Measurements from ENCODE around the gene SDSL. TPM values are rescaled to one million over a fixed set of nuclear protein-coding genes. Genes with fewer than 3 reads are reported as not detected.

SDSL gene
- total and polyA plus RNA-seq, 2 of the 13 experiments (the other 11 are each of a cell fraction or from before 2014, with no cell fraction given), result 1.2 to 1.7 TPM

- TF ChIP-seq ZNF780A (CRISPR knock-in tag; IDR thresholded peaks at IDR 0.05), result no peak
- TF ChIP-seq ZNF232 (CRISPR knock-in tag; IDR thresholded peaks at IDR 0.05; ENCODE audit: borderline replicate concordance), result no peak
- no peak for TF ChIP-seq ZMYM2 (CRISPR knock-in tag; IDR thresholded peaks at IDR 0.05)
- TF ChIP-seq ZNF251 (CRISPR knock-in tag; IDR thresholded peaks at IDR 0.05), result no peak
- no peak for TF ChIP-seq WIZ (CRISPR knock-in tag; IDR thresholded peaks at IDR 0.05)
- TF ChIP-seq, protein P1, sequence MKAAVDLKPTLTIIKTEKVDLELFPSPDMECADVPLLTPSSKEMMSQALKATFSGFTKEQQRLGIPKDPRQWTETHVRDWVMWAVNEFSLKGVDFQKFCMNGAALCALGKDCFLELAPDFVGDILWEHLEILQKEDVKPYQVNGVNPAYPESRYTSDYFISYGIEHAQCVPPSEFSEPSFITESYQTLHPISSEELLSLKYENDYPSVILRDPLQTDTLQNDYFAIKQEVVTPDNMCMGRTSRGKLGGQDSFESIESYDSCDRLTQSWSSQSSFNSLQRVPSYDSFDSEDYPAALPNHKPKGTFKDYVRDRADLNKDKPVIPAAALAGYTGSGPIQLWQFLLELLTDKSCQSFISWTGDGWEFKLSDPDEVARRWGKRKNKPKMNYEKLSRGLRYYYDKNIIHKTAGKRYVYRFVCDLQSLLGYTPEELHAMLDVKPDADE (CRISPR knock-in tag; IDR thresholded peaks at IDR 0.05), result no peak
- TF ChIP-seq NCOA1 (CRISPR knock-in tag; IDR thresholded peaks at IDR 0.05), result no peak
- TF ChIP-seq GLI4 (CRISPR knock-in tag; IDR thresholded peaks at IDR 0.05; ENCODE audit: borderline replicate concordance), result no peak
- TF ChIP-seq, protein P2, sequence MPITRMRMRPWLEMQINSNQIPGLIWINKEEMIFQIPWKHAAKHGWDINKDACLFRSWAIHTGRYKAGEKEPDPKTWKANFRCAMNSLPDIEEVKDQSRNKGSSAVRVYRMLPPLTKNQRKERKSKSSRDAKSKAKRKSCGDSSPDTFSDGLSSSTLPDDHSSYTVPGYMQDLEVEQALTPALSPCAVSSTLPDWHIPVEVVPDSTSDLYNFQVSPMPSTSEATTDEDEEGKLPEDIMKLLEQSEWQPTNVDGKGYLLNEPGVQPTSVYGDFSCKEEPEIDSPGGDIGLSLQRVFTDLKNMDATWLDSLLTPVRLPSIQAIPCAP (CRISPR knock-in tag; IDR thresholded peaks at IDR 0.05; ENCODE audit: low read depth), result no peak
- TF ChIP-seq SOX5 (CRISPR knock-in tag; IDR thresholded peaks at IDR 0.05; ENCODE audit: borderline replicate concordance), result no peak; the same call in 1 of the 2 replicates
- TF ChIP-seq GABPA (IDR thresholded peaks at IDR 0.05; ENCODE audit: low read depth, low read length), result no peak
- no peak for TF ChIP-seq GABPA (CRISPR knock-in tag; IDR thresholded peaks at IDR 0.05; ENCODE audit: low read depth)
- no peak for TF ChIP-seq GATA4 (IDR thresholded peaks at IDR 0.05; ENCODE audit: borderline replicate concordance, low read depth)
- no peak for TF ChIP-seq ZNF639 (CRISPR knock-in tag; conservative IDR thresholded peaks at IDR 0.05)
- TF ChIP-seq MAX (IDR thresholded peaks at IDR 0.05), result peak; percentile 78
- no peak for TF ChIP-seq MAZ (IDR thresholded peaks at IDR 0.05; ENCODE audit: borderline replicate concordance, low read depth, low read length)
- no peak for TF ChIP-seq MAZ (CRISPR knock-in tag; IDR thresholded peaks at IDR 0.05; ENCODE audit: low read depth)
- TF ChIP-seq ZFX (CRISPR knock-in tag; IDR thresholded peaks at IDR 0.05; ENCODE audit: low read depth), result peak; percentile 33; the same call in 1 of the 2 replicates
- TF ChIP-seq, protein P3, sequence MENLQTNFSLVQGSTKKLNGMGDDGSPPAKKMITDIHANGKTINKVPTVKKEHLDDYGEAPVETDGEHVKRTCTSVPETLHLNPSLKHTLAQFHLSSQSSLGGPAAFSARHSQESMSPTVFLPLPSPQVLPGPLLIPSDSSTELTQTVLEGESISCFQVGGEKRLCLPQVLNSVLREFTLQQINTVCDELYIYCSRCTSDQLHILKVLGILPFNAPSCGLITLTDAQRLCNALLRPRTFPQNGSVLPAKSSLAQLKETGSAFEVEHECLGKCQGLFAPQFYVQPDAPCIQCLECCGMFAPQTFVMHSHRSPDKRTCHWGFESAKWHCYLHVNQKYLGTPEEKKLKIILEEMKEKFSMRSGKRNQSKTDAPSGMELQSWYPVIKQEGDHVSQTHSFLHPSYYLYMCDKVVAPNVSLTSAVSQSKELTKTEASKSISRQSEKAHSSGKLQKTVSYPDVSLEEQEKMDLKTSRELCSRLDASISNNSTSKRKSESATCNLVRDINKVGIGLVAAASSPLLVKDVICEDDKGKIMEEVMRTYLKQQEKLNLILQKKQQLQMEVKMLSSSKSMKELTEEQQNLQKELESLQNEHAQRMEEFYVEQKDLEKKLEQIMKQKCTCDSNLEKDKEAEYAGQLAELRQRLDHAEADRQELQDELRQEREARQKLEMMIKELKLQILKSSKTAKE (CRISPR knock-in tag; IDR thresholded peaks at IDR 0.05; ENCODE audit: borderline replicate concordance), result 0 out of 2 replicates have a peak, but pooled peaks have one; percentile 13
- TF ChIP-seq HNRNPUL1 (IDR thresholded peaks at IDR 0.05; ENCODE audit: low read depth, low read length), result no peak
- TF ChIP-seq KLF16 (CRISPR knock-in tag; IDR thresholded peaks at IDR 0.05), result no peak
- TF ChIP-seq AKAP8 (CRISPR knock-in tag; IDR thresholded peaks at IDR 0.05), result no peak
- no peak for TF ChIP-seq ZSCAN9 (CRISPR knock-in tag; IDR thresholded peaks at IDR 0.05; ENCODE audit: borderline replicate concordance)
- no peak; the same call in 1 of the 2 replicates for TF ChIP-seq ZNF672 (CRISPR knock-in tag; IDR thresholded peaks at IDR 0.05)
- no peak for TF ChIP-seq HOXD1 (CRISPR knock-in tag; IDR thresholded peaks at IDR 0.05)
- TF ChIP-seq RBM39 (IDR thresholded peaks at IDR 0.05; ENCODE audit: low read depth, low read length, poor library complexity, severe bottlenecking), result no peak
Measured at GRCh38 chr12:113418213-113418879, 3.8 kb upstream of the SDSL start (continued).
